ENCODE data around the gene ACLY.
A peak's percentile ranks its signal among the peaks of the same experiment; 100 is the strongest.

Gene ACLY

DNA sequence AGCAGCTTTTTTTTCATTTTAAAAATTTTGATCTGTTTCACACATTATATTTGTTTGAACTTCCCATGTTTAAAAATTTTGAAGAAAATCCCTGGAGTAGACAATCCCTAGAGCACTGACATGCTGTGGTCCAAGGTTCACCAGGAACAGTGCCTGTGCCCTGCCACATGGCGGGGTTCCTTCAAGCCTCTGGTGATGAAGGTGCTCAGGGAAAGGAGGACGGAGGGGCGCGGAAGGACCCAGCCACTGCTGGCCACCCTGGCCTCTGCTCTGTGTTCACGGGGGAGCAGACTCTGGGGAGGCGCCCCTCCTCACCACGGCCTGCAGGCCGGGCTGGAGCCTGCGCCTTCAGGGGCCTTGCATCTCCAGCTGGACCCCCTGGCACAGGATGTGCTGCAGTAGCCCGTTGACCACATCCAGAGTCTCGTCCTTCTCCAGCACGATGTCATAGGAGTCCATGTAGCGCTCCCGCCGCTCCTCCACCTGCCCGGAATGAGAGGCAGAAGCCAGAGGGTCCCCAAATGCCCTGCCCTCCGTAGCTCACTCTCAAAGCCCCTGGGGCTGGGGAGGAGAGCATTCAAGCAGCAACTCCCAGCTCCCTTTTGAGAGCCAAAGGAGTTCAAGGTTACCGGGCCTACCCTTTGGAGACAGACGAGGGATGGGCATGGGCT lies 93.4 kb downstream of the ACLY start:
- H3K4ac ChIP-seq (ENCODE audit: low read depth in 1 of 2, low read length in 2 of 2): no peak overlapping the region
- no peak overlapping the region for H2BK5ac ChIP-seq (ENCODE audit: low read depth, low read length, poor library complexity, severe bottlenecking)
- no peaks in the 10 kb centered on the region for H3K9me3 ChIP-seq (ENCODE audit: control insufficient read depth, low read length)
- 94% methylated on average over 19 of the region's 19 CpGs for WGBS
- H3K4me2 ChIP-seq (ENCODE audit: low read length, poor library complexity, severe bottlenecking): no peak overlapping the region
- peaks cover 51 to 67% of the 10 kb centered on the region in 2 experiments for H3K36me3 ChIP-seq (ENCODE audit: control insufficient read depth in 1 of 2, insufficient read depth in 2 of 2, low read depth in 1 of 2, low read length in 2 of 2)
- peaks cover 11% of the 10 kb centered on the region for H3K79me1 ChIP-seq (replicated peaks; ENCODE audit: low read length, poor library complexity, severe bottlenecking)
- H2BK120ac ChIP-seq (ENCODE audit: low read depth, low read length): no peak overlapping the region
- H2BK15ac ChIP-seq (ENCODE audit: low read depth, poor library complexity, severe bottlenecking): no peak overlapping the region
- no peak for DNase-seq
- H2AFZ ChIP-seq (ENCODE audit: low read depth, low read length): no peak overlapping the region
- no peak overlapping the region for H3K23ac ChIP-seq (ENCODE audit: low read length in 2 of 2)
- no peaks in the 10 kb centered on the region for H3K27me3 ChIP-seq (ENCODE audit: control insufficient read depth in 1 of 2, insufficient read depth in 1 of 2, low read length in 2 of 2)
- H4K91ac ChIP-seq (ENCODE audit: low read length): no peak overlapping the region
- H3K9ac ChIP-seq (ENCODE audit: low read length): no peak overlapping the region
- H3K4me3 ChIP-seq (ENCODE audit: insufficient read depth in 1 of 2, low read depth in 1 of 2, low read length in 2 of 2): no peak overlapping the region
- H3K4me1 ChIP-seq (ENCODE audit: control insufficient read depth, insufficient read depth, low read depth, low read length): peaks cover 3% of the 10 kb centered on the region
- no peak overlapping the region for H2AK5ac ChIP-seq (ENCODE audit: low read length, severe bottlenecking)
- no peak overlapping the region for H3K18ac ChIP-seq (ENCODE audit: low read depth in 1 of 2, low read length in 2 of 2)
- no peak overlapping the region for H2BK12ac ChIP-seq (ENCODE audit: low read length in 2 of 2)
- no peak overlapping the region for H3K27ac ChIP-seq (ENCODE audit: low read length, poor library complexity, severe bottlenecking)
- H3K14ac ChIP-seq (ENCODE audit: low read length in 2 of 2): no peak overlapping the region
- no peak overlapping the region for H4K8ac ChIP-seq (ENCODE audit: low read length)

- 73% methylated on average over 7 of the region's 7 CpGs for WGBS
- no peak overlapping the region for H2BK15ac ChIP-seq (ENCODE audit: low read depth, poor library complexity, severe bottlenecking)
- H3K4me2 ChIP-seq (ENCODE audit: low read length, poor library complexity, severe bottlenecking): no peak overlapping the region
- peaks cover 52 to 73% of the 10 kb centered on the region in 2 experiments for H3K36me3 ChIP-seq (ENCODE audit: control insufficient read depth in 1 of 2, insufficient read depth in 2 of 2, low read depth in 1 of 2, low read length in 2 of 2)
- H3K14ac ChIP-seq (ENCODE audit: low read length in 2 of 2): no peak overlapping the region
- H3K27me3 ChIP-seq (ENCODE audit: control insufficient read depth in 1 of 2, insufficient read depth in 1 of 2, low read length in 2 of 2): no peaks in the 10 kb centered on the region
- no peak overlapping the region for H4K8ac ChIP-seq (ENCODE audit: low read length)
- no peak overlapping the region for H3K18ac ChIP-seq (ENCODE audit: low read depth in 1 of 2, low read length in 2 of 2)
- no peak overlapping the region for H2BK120ac ChIP-seq (ENCODE audit: low read depth, low read length)
- no peak overlapping the region for H4K91ac ChIP-seq (ENCODE audit: low read length)
- H3K9ac ChIP-seq (ENCODE audit: low read length): peak overlapping the region; percentile 31
- H3K4ac ChIP-seq (ENCODE audit: low read depth in 1 of 2, low read length in 2 of 2): no peak overlapping the region
- no peak for DNase-seq
- no peak overlapping the region for H2AFZ ChIP-seq (ENCODE audit: low read depth, low read length)
- peaks cover 14% of the 10 kb centered on the region for H3K79me1 ChIP-seq (replicated peaks; ENCODE audit: low read length, poor library complexity, severe bottlenecking)
- no peak overlapping the region for H2BK5ac ChIP-seq (ENCODE audit: low read depth, low read length, poor library complexity, severe bottlenecking)
- H3K9me3 ChIP-seq (ENCODE audit: control insufficient read depth, low read length): no peaks in the 10 kb centered on the region
- H2BK12ac ChIP-seq (ENCODE audit: low read length in 2 of 2): no peak overlapping the region
- no peak overlapping the region for H2AK5ac ChIP-seq (ENCODE audit: low read length, severe bottlenecking)
- H3K23ac ChIP-seq (ENCODE audit: low read length in 2 of 2): no peak overlapping the region
- no peak overlapping the region for H3K27ac ChIP-seq (ENCODE audit: low read length, poor library complexity, severe bottlenecking)
- H3K4me3 ChIP-seq (ENCODE audit: insufficient read depth in 1 of 2, low read depth in 1 of 2, low read length in 2 of 2): no peak overlapping the region
- peaks cover 3% of the 10 kb centered on the region for H3K4me1 ChIP-seq (ENCODE audit: control insufficient read depth, insufficient read depth, low read depth, low read length)
Observed at GRCh38 chr17:41824086-41824485, 94.7 kb downstream of the ACLY start.

DNA sequence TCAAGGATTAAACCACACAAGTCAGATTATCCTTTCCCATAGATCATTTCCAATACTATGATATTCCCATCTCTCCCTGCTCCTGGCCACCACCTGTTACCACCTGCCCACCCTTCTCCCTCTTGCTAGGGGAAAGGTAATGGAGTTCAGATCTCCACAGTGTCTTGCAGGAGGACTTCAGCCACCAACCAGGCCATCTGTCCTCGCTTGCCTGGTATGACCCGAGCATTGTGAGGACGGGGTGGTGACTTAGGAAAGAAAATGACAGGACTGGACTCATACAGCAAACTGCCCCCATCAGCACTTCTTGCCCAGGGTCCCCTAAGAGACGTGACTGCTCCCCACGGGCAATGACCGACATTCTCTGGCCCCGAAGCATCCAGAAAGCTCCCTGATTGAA lies 95.2 kb downstream of the ACLY start:
- Histone ChIP-seq H3K9ac (ENCODE audit: low read length) (no peak overlapping the region), H3K27me3 (ENCODE audit: control insufficient read depth in 1 of 2, insufficient read depth in 1 of 2, low read length in 2 of 2) (no peaks in the 10 kb centered on the region), H3K4me2 (ENCODE audit: low read length, poor library complexity, severe bottlenecking) (no peak overlapping the region), H2BK5ac (ENCODE audit: low read depth, low read length, poor library complexity, severe bottlenecking) (no peak overlapping the region), H3K14ac (ENCODE audit: low read length in 2 of 2) (no peak overlapping the region), H3K36me3 (ENCODE audit: control insufficient read depth in 1 of 2, insufficient read depth in 2 of 2, low read depth in 1 of 2, low read length in 2 of 2) (peaks cover 51 to 73% of the 10 kb centered on the region in 2 experiments), H3K79me1 (replicated peaks; ENCODE audit: low read length, poor library complexity, severe bottlenecking) (peaks cover 16% of the 10 kb centered on the region), H3K4me3 (ENCODE audit: insufficient read depth in 1 of 2, low read depth in 1 of 2, low read length in 2 of 2) (no peak overlapping the region), H2BK120ac (ENCODE audit: low read depth, low read length) (no peak overlapping the region), H2AFZ (ENCODE audit: low read depth, low read length) (no peak overlapping the region), H4K91ac (ENCODE audit: low read length) (no peak overlapping the region), H4K8ac (ENCODE audit: low read length) (peak overlapping the region; percentile 47), H3K4me1 (ENCODE audit: control insufficient read depth, insufficient read depth, low read depth, low read length) (peaks cover 3% of the 10 kb centered on the region), H3K18ac (ENCODE audit: low read depth in 1 of 2, low read length in 2 of 2) (no peak overlapping the region), H2BK12ac (ENCODE audit: low read length in 2 of 2) (no peak overlapping the region), H3K9me3 (ENCODE audit: control insufficient read depth, low read length) (no peaks in the 10 kb centered on the region), H3K27ac (ENCODE audit: low read length, poor library complexity, severe bottlenecking) (no peak overlapping the region), H3K23ac (ENCODE audit: low read length in 2 of 2) (no peak overlapping the region), H2AK5ac (ENCODE audit: low read length, severe bottlenecking) (no peak overlapping the region), H3K4ac (ENCODE audit: low read depth in 1 of 2, low read length in 2 of 2) (no peak overlapping the region), H2BK15ac (ENCODE audit: low read depth, poor library complexity, severe bottlenecking) (no peak overlapping the region)
- DNase-seq: no peak
- WGBS: 95% methylated on average over 7 of the region's 7 CpGs

GRCh38 chr17:41823141-41823524 lies 95.6 kb downstream of the ACLY start:
- H3K14ac ChIP-seq (ENCODE audit: low read length in 2 of 2): no peak overlapping the region
- H3K27me3 ChIP-seq (ENCODE audit: control insufficient read depth in 1 of 2, insufficient read depth in 1 of 2, low read length in 2 of 2): no peaks in the 10 kb centered on the region
- H3K4me2 ChIP-seq (ENCODE audit: low read length, poor library complexity, severe bottlenecking): no peak overlapping the region
- no peak overlapping the region for H3K9ac ChIP-seq (ENCODE audit: low read length)
- H2AFZ ChIP-seq (ENCODE audit: low read depth, low read length): no peak overlapping the region
- H3K27ac ChIP-seq (ENCODE audit: low read length, poor library complexity, severe bottlenecking): no peak overlapping the region
- no peak overlapping the region for H2BK120ac ChIP-seq (ENCODE audit: low read depth, low read length)
- no peak for DNase-seq
- no peak overlapping the region for H3K4me3 ChIP-seq (ENCODE audit: insufficient read depth in 1 of 2, low read depth in 1 of 2, low read length in 2 of 2)
- no CpG with 5 or more reads among the region's 1 CpG for WGBS
- H3K4me1 ChIP-seq (ENCODE audit: control insufficient read depth, insufficient read depth, low read depth, low read length): peaks cover 5% of the 10 kb centered on the region
- H3K36me3 ChIP-seq (ENCODE audit: control insufficient read depth in 1 of 2, insufficient read depth in 2 of 2, low read depth in 1 of 2, low read length in 2 of 2): peaks cover 51 to 74% of the 10 kb centered on the region in 2 experiments
- no peak overlapping the region for H2BK5ac ChIP-seq (ENCODE audit: low read depth, low read length, poor library complexity, severe bottlenecking)
- H3K9me3 ChIP-seq (ENCODE audit: control insufficient read depth, low read length): no peaks in the 10 kb centered on the region
- H3K4ac ChIP-seq (ENCODE audit: low read depth in 1 of 2, low read length in 2 of 2): no peak overlapping the region
- H2BK12ac ChIP-seq (ENCODE audit: low read length in 2 of 2): no peak overlapping the region
- H4K91ac ChIP-seq (ENCODE audit: low read length): no peak overlapping the region
- H3K79me1 ChIP-seq (replicated peaks; ENCODE audit: low read length, poor library complexity, severe bottlenecking): peaks cover 19% of the 10 kb centered on the region
- H3K23ac ChIP-seq (ENCODE audit: low read length in 2 of 2): no peak overlapping the region
- H3K18ac ChIP-seq (ENCODE audit: low read depth in 1 of 2, low read length in 2 of 2): no peak overlapping the region
- no peak overlapping the region for H2BK15ac ChIP-seq (ENCODE audit: low read depth, poor library complexity, severe bottlenecking)
- peak overlapping the region; percentile 11 for H2AK5ac ChIP-seq (ENCODE audit: low read length, severe bottlenecking)
- H4K8ac ChIP-seq (ENCODE audit: low read length): peak overlapping the region; percentile 47
